Activated T-helper 1 cell treated with anti-CD3 and anti-CD28 coated beads, Interleukin-12 subunit alpha, Interleukin-12 subunit beta, Interleukin-2, Interleukin-4 antibody, amounts not matched to agents 30 ng/mL and 10 ng/mL and 1 ng/mL, durations not matched to agents 14 hours and 24 hours and 36 hours (primary cell): ENCODE measurements around the gene NPR1. TPM values are rescaled to one million over a fixed set of nuclear protein-coding genes. Genes with fewer than 3 reads are reported as not detected.
"Not testable (repeated sequence)": the region's sequence is repeated elsewhere in the genome, so short reads cannot be mapped to it uniquely, and the experiment has no call there.

Experiments used
- DNase-seq: peaks from one replicate; pipeline ENCODE4 v3.0.0; 2021; ENCODE audit warnings: low spot score
- H3K27ac Mint-ChIP-seq: one replicate; pipeline ENCODE4 v1.8.0; 2021; ENCODE audit warnings: mild to moderate bottlenecking, mixed read lengths
- H3K27me3 Mint-ChIP-seq: one replicate; pipeline ENCODE4 v1.8.0; 2022; ENCODE audit warnings: mild to moderate bottlenecking, moderate library complexity, mixed read lengths; ENCODE audit not compliant: insufficient read depth
- H3K36me3 Mint-ChIP-seq: one replicate; pipeline ENCODE4 v1.8.0; 2021; ENCODE audit warnings: low read depth, mixed read lengths
- H3K4me1 Mint-ChIP-seq: one replicate; pipeline ENCODE4 v1.8.0; 2021; ENCODE audit warnings: low read depth, mixed read lengths
- H3K4me3 Mint-ChIP-seq: one replicate; pipeline ENCODE4 v1.8.0; 2021; ENCODE audit warnings: mild to moderate bottlenecking, moderate library complexity, mixed read lengths
- H3K9me3 Mint-ChIP-seq: one replicate; pipeline ENCODE4 v1.8.0; 2021; ENCODE audit warnings: mixed read lengths
- intact Hi-C: fragments of 100-400 bp; cut with micrococcal nuclease; formaldehyde crosslinking; loops from one replicate; pipeline ENCODE4 v1.15.1; 2024
- total RNA-seq: library from RNA; stranded (reverse); gene quantifications from 2 replicates; pipeline ENCODE4 v1.2.3, GENCODE V29; 2022

Gene NPR1
- total RNA-seq, 1 donor from 2014 or later: 0.05 TPM

- intact Hi-C loops: no loop called here
- no peak overlapping the region for H3K27ac Mint-ChIP-seq
- H3K4me3 Mint-ChIP-seq: no peak overlapping the region
- H3K9me3 Mint-ChIP-seq: no peaks in the 10 kb centered on the region
- no peaks in the 10 kb centered on the region for H3K36me3 Mint-ChIP-seq
- H3K4me1 Mint-ChIP-seq: peaks cover 5% of the 10 kb centered on the region
- H3K27me3 Mint-ChIP-seq: peaks cover 15% of the 10 kb centered on the region
- DNase-seq: no peak
Observed at GRCh38 chr1:153688736-153689328, 10.3 kb downstream of the NPR1 start.

GRCh38 chr1:153693466-153693865 lies 15.0 kb downstream of the NPR1 start:
- no peaks in the 10 kb centered on the region for H3K36me3 Mint-ChIP-seq
- H3K9me3 Mint-ChIP-seq: no peaks in the 10 kb centered on the region
- H3K27me3 Mint-ChIP-seq: peaks cover 3% of the 10 kb centered on the region
- no peak overlapping the region for H3K4me3 Mint-ChIP-seq
- no peak for DNase-seq
- no peak overlapping the region for H3K27ac Mint-ChIP-seq
- peaks cover 5% of the 10 kb centered on the region for H3K4me1 Mint-ChIP-seq
- intact Hi-C loops: no loop called here

- no peaks in the 10 kb centered on the region for H3K27me3 Mint-ChIP-seq
- H3K36me3 Mint-ChIP-seq: no peaks in the 10 kb centered on the region
- H3K4me1 Mint-ChIP-seq: no peaks in the 10 kb centered on the region
- no peak overlapping the region for H3K4me3 Mint-ChIP-seq
- no peak overlapping the region for H3K27ac Mint-ChIP-seq
- no peak for DNase-seq
- no peaks in the 10 kb centered on the region for H3K9me3 Mint-ChIP-seq
- intact Hi-C loops: no loop called here
Observed at GRCh38 chr1:153696741-153697140, 18.3 kb downstream of the NPR1 start.

GRCh38 chr1:153697191-153698019 lies 18.9 kb downstream of the NPR1 start:
- H3K27ac Mint-ChIP-seq: no peak overlapping the region
- no peaks in the 10 kb centered on the region for H3K4me1 Mint-ChIP-seq
- intact Hi-C loops: no loop called here
- no peaks in the 10 kb centered on the region for H3K9me3 Mint-ChIP-seq
- no peak for DNase-seq
- H3K36me3 Mint-ChIP-seq: no peaks in the 10 kb centered on the region
- H3K4me3 Mint-ChIP-seq: no peak overlapping the region
- H3K27me3 Mint-ChIP-seq: no peaks in the 10 kb centered on the region

- H3K27me3 Mint-ChIP-seq: no peaks in the 10 kb centered on the region
- no peaks in the 10 kb centered on the region for H3K4me1 Mint-ChIP-seq
- H3K4me3 Mint-ChIP-seq: no peak overlapping the region
- DNase-seq: no peak
- no peaks in the 10 kb centered on the region for H3K9me3 Mint-ChIP-seq
- H3K36me3 Mint-ChIP-seq: no peaks in the 10 kb centered on the region
- no peak overlapping the region for H3K27ac Mint-ChIP-seq
- intact Hi-C loops: no loop called here
Observed at GRCh38 chr1:153698020-153698922, 19.8 kb downstream of the NPR1 start.

GRCh38 chr1:153698923-153699714 lies 20.6 kb downstream of the NPR1 start:
- Mint-ChIP-seq H3K4me3 (no peak overlapping the region), H3K36me3 (no peaks in the 10 kb centered on the region), H3K4me1 (no peaks in the 10 kb centered on the region), H3K27me3 (no peaks in the 10 kb centered on the region), H3K9me3 (no peaks in the 10 kb centered on the region), H3K27ac (no peak overlapping the region)
- intact Hi-C loops: no loop called here
- no peak for DNase-seq

- no peak overlapping the region for H3K27ac Mint-ChIP-seq
- no peaks in the 10 kb centered on the region for H3K4me1 Mint-ChIP-seq
- no peak for DNase-seq
- no peaks in the 10 kb centered on the region for H3K36me3 Mint-ChIP-seq
- intact Hi-C loops: loop anchor here (1.0 kb wide), 1 partner anchor 22 kb away; no protein-coding TSS in a partner anchor
- H3K27me3 Mint-ChIP-seq: no peaks in the 10 kb centered on the region
- no peak overlapping the region for H3K4me3 Mint-ChIP-seq
- no peaks in the 10 kb centered on the region for H3K9me3 Mint-ChIP-seq
Observed at GRCh38 chr1:153699768-153700167, 21.3 kb downstream of the NPR1 start.

- intact Hi-C loops: no loop called here
- Mint-ChIP-seq H3K4me1 (peaks cover 10% of the 10 kb centered on the region), H3K9me3 (no peaks in the 10 kb centered on the region)
Observed at GRCh38 chr1:153705484-153705883, 27.0 kb downstream of the NPR1 start.

GRCh38 chr1:153711026-153711425 lies 32.5 kb downstream of the NPR1 start:
- Mint-ChIP-seq H3K27ac (no peak overlapping the region), H3K36me3 (no peaks in the 10 kb centered on the region), H3K4me3 (no peak overlapping the region), H3K4me1 (peaks cover 10% of the 10 kb centered on the region), H3K27me3 (peaks cover 12% of the 10 kb centered on the region), H3K9me3 (no peaks in the 10 kb centered on the region)
- intact Hi-C loops: no loop called here
- DNase-seq: no peak

More at GRCh38 chr1:153705484-153705883, 27.0 kb downstream of the NPR1 start:
- Mint-ChIP-seq H3K27me3 (peaks cover 6% of the 10 kb centered on the region), H3K36me3 (no peaks in the 10 kb centered on the region), H3K27ac (no peak overlapping the region), H3K4me3 (no peak overlapping the region)
- no peak for DNase-seq

- H3K9me3 Mint-ChIP-seq, H3K27ac Mint-ChIP-seq, H3K36me3 Mint-ChIP-seq, DNase-seq, H3K4me3 Mint-ChIP-seq, intact Hi-C loops, H3K4me1 Mint-ChIP-seq: not testable (repeated sequence)
- peaks cover 22% of the 10 kb centered on the region for H3K27me3 Mint-ChIP-seq
Observed at GRCh38 chr1:153716211-153716610, 37.7 kb downstream of the NPR1 start.

- Mint-ChIP-seq H3K36me3 (no peaks in the 10 kb centered on the region), H3K27ac (no peak overlapping the region), H3K4me1 (peaks cover 6% of the 10 kb centered on the region), H3K9me3 (no peaks in the 10 kb centered on the region), H3K27me3 (peaks cover 20% of the 10 kb centered on the region), H3K4me3 (no peak overlapping the region)
- intact Hi-C loops: no loop called here
- DNase-seq: no peak
Observed at GRCh38 chr1:153717330-153717729, 38.8 kb downstream of the NPR1 start.

GRCh38 chr1:153723687-153724086 lies 45.2 kb downstream of the NPR1 start:
- Mint-ChIP-seq H3K27me3 (peaks cover 4% of the 10 kb centered on the region), H3K36me3 (no peaks in the 10 kb centered on the region), H3K9me3 (no peaks in the 10 kb centered on the region), H3K4me3 (no peak overlapping the region), H3K4me1 (peaks cover 5% of the 10 kb centered on the region), H3K27ac (no peak overlapping the region)
- DNase-seq: no peak
- intact Hi-C loops: loop anchor here (10.0 kb wide), 1 partner anchor 501 kb away; the partner anchor contains the start of gene UBAP2L
